MCF 10A (cell line): Measurements from ENCODE around the gene LRP1B. TPM values are rescaled to one million over a fixed set of nuclear protein-coding genes. Genes with fewer than 3 reads are reported as not detected.

Experiments
- BruUV-seq: library from RNA; stranded (reverse); fragments of 400-500 nt; replicated peaks from 2 replicates; lab custom pipeline; 2021; lab: Mats Ljungman, UMichigan
- CTCF ChIA-PET: fragments of 300-600 bp; sonication (Branson Sonifier 250); formaldehyde crosslinking; extraction: SDS; loops from one replicate; lab custom pipeline; 2021; ENCODE audit warnings: antibody characterized with exemption, inconsistent platforms; lab: Yijun Ruan, JAX
- POLR2A ChIA-PET: fragments of 300-600, 350-650 bp; sonication (Branson Sonifier 250); formaldehyde crosslinking; extraction: SDS; loops from one replicate; lab custom pipeline; 2020; ENCODE audit warnings: antibody characterized with exemption, inconsistent platforms; lab: Yijun Ruan, JAX
- DNase-seq: peaks from one replicate; pipeline ENCODE4 v3.0.0-alpha.2; 2018; ENCODE audit not compliant: unreplicated experiment
- H3K27ac Mint-ChIP-seq: one replicate; pipeline ENCODE4 v1.8.0; 2022; ENCODE audit warnings: mild to moderate bottlenecking, low read depth, mixed read lengths; ENCODE audit not compliant: unreplicated experiment
- H3K27me3 Mint-ChIP-seq: one replicate; pipeline ENCODE4 v1.8.0; 2022; ENCODE audit warnings: mixed read lengths; ENCODE audit not compliant: insufficient read depth, unreplicated experiment
- H3K36me3 Mint-ChIP-seq: one replicate; pipeline ENCODE4 v1.8.0; 2022; ENCODE audit warnings: mild to moderate bottlenecking, moderate library complexity, mixed read lengths; ENCODE audit not compliant: insufficient read depth, unreplicated experiment
- H3K4me1 Mint-ChIP-seq: one replicate; pipeline ENCODE4 v1.8.0; 2022; ENCODE audit warnings: mixed read lengths; ENCODE audit not compliant: insufficient read depth, unreplicated experiment
- H3K4me3 Mint-ChIP-seq: one replicate; pipeline ENCODE4 v1.8.0; 2022; ENCODE audit warnings: mild to moderate bottlenecking, moderate library complexity, mixed read lengths; ENCODE audit not compliant: unreplicated experiment
- H3K9me3 Mint-ChIP-seq: one replicate; pipeline ENCODE4 v1.8.0; 2022; ENCODE audit warnings: mixed read lengths; ENCODE audit not compliant: unreplicated experiment
- intact Hi-C: fragments of 100-400 bp; cut with micrococcal nuclease; formaldehyde crosslinking; loops from 2 replicates; pipeline ENCODE4 v1.14.1; 2022
- total RNA-seq: library from RNA; stranded (reverse); gene quantifications from 2 replicates; pipeline ENCODE4 v1.2.3, GENCODE V29; 2022
- TF ChIP-seq, protein P1 (sequence below): fragments of 200-600 bp; IDR thresholded peaks from one replicate; pipeline ENCODE4 v1.8.0; 2022; ENCODE audit warnings: antibody characterized with exemption, mild to moderate bottlenecking; ENCODE audit not compliant: unreplicated experiment

The LRP1B gene
- total RNA-seq, 1 experiment from 2014 or later, result not detected

- Mint-ChIP-seq H3K36me3 (no peaks in the 10 kb centered on the region), H3K27me3 (peaks cover 29% of the 10 kb centered on the region), H3K9me3 (no peaks in the 10 kb centered on the region), H3K4me1 (no peaks in the 10 kb centered on the region), H3K27ac (no peak overlapping the region), H3K4me3 (no peak overlapping the region)
- ChIA-PET POLR2A (no interaction called here), CTCF (no interaction called here)
- peak; percentile 30 for DNase-seq
- intact Hi-C loops, result no loop called here
- TF ChIP-seq, protein P1, sequence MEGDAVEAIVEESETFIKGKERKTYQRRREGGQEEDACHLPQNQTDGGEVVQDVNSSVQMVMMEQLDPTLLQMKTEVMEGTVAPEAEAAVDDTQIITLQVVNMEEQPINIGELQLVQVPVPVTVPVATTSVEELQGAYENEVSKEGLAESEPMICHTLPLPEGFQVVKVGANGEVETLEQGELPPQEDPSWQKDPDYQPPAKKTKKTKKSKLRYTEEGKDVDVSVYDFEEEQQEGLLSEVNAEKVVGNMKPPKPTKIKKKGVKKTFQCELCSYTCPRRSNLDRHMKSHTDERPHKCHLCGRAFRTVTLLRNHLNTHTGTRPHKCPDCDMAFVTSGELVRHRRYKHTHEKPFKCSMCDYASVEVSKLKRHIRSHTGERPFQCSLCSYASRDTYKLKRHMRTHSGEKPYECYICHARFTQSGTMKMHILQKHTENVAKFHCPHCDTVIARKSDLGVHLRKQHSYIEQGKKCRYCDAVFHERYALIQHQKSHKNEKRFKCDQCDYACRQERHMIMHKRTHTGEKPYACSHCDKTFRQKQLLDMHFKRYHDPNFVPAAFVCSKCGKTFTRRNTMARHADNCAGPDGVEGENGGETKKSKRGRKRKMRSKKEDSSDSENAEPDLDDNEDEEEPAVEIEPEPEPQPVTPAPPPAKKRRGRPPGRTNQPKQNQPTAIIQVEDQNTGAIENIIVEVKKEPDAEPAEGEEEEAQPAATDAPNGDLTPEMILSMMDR, result no peak
- no TSS peak for BruUV-seq
Observed at GRCh38 chr2:141641462-141641861, 489.4 kb downstream of the LRP1B start.

- H3K9me3 Mint-ChIP-seq, result no peaks in the 10 kb centered on the region
- H3K4me3 Mint-ChIP-seq, result no peak overlapping the region
- ChIA-PET CTCF (interaction anchor here (0.6 kb wide), 1 partner anchor 93 kb away, joined by 5 read pairs; no protein-coding TSS in a partner anchor), POLR2A (no interaction called here)
- peaks cover 40% of the 10 kb centered on the region for H3K27me3 Mint-ChIP-seq
- intact Hi-C loops, result no loop called here
- no peaks in the 10 kb centered on the region for H3K4me1 Mint-ChIP-seq
- H3K36me3 Mint-ChIP-seq, result no peaks in the 10 kb centered on the region
- TF ChIP-seq, protein P1, result no peak
- H3K27ac Mint-ChIP-seq, result no peak overlapping the region
- no TSS peak for BruUV-seq
- DNase-seq, result no peak
Observed at GRCh38 chr2:141639809-141640208, 491.0 kb downstream of the LRP1B start.

DNA sequence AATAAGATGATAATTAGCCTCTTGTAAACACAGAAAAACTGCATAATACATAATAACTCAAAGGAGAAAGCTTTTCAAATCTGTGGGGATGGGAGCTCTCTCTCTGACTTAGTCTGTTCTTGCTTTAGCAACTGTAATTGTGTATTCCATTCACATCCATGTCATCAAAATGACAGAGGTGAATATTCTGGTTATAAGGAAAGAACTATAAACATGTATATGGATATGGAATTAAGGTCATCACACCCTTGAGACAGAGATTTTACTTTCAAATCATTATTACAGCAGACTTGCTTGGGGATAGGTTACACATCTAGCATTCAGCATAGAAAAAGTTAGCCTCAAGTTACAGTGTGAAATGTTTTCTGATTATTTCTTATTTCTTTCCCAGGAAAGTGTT is 497.7 kb downstream of the LRP1B start:
- TF ChIP-seq, protein P1, result no peak
- H3K36me3 Mint-ChIP-seq, result no peaks in the 10 kb centered on the region
- intact Hi-C loops, result no loop called here
- H3K27me3 Mint-ChIP-seq, result peaks cover 41% of the 10 kb centered on the region
- ChIA-PET POLR2A (no interaction called here), CTCF (no interaction called here)
- no peak overlapping the region for H3K27ac Mint-ChIP-seq
- H3K4me1 Mint-ChIP-seq, result no peaks in the 10 kb centered on the region
- DNase-seq, result no peak
- BruUV-seq, result no TSS peak
- H3K4me3 Mint-ChIP-seq, result no peak overlapping the region
- no peaks in the 10 kb centered on the region for H3K9me3 Mint-ChIP-seq

- Mint-ChIP-seq H3K27me3 (peaks cover 60% of the 10 kb centered on the region), H3K4me3 (no peak overlapping the region), H3K36me3 (no peaks in the 10 kb centered on the region), H3K4me1 (no peaks in the 10 kb centered on the region), H3K27ac (no peak overlapping the region), H3K9me3 (no peaks in the 10 kb centered on the region)
- TF ChIP-seq, protein P1, result no peak
- ChIA-PET POLR2A (no interaction called here), CTCF (no interaction called here)
- no peak for DNase-seq
- no TSS peak for BruUV-seq
- intact Hi-C loops, result no loop called here
Observed at GRCh38 chr2:141630407-141630930, 500.3 kb downstream of the LRP1B start.
